SH-SY5Y (cell line): ENCODE results near the gene KRT39.

Source experiments
- GATA2 ChIP-seq: IDR thresholded peaks from 2 replicates; pipeline ENCODE4 v1.6.1; 2011; ENCODE audit warnings: mild to moderate bottlenecking, low read depth, low read length
- GATA3 ChIP-seq: IDR thresholded peaks from 2 replicates; pipeline ENCODE4 v1.6.1; 2011; ENCODE audit warnings: low read depth, mild to moderate bottlenecking, low read length, moderate library complexity

Gene KRT39

GRCh38 chr17:40942553-40942952 lies 24.2 kb downstream of the KRT39 start:
- TF ChIP-seq GATA2 (no peak), GATA3 (no peak)

- TF ChIP-seq GATA3 (no peak), GATA2 (no peak)
Observed at GRCh38 chr17:40940266-40940665, 26.5 kb downstream of the KRT39 start.

GRCh38 chr17:40938981-40939380 lies 27.8 kb downstream of the KRT39 start:
- TF ChIP-seq GATA3 (no peak), GATA2 (no peak)

- TF ChIP-seq GATA3 (no peak), GATA2 (no peak)
Observed at GRCh38 chr17:40937384-40937819, 29.3 kb downstream of the KRT39 start, which contains the start of gene KRT23. Gene KRT23, minus strand, starts transcription at chr17:40937646. Its CDS starts 1,043 bp downstream, at chr17:40936603.

- no peak for TF ChIP-seq GATA2
- no peak for TF ChIP-seq GATA3
Observed at GRCh38 chr17:40936976-40937375, 29.8 kb downstream of the KRT39 start.

GRCh38 chr17:40936437-40936971 lies 30.2 kb downstream of the KRT39 start:
- no peak for TF ChIP-seq GATA2
- no peak for TF ChIP-seq GATA3

- TF ChIP-seq GATA2 (no peak), GATA3 (no peak)
Observed at GRCh38 chr17:40935624-40936023, 31.1 kb downstream of the KRT39 start.

- TF ChIP-seq GATA3, result no peak
- no peak for TF ChIP-seq GATA2
Observed at GRCh38 chr17:40932608-40933007, 34.1 kb downstream of the KRT39 start.

GRCh38 chr17:40931311-40931710 lies 35.4 kb downstream of the KRT39 start:
- TF ChIP-seq GATA2 (no peak), GATA3 (no peak)

- TF ChIP-seq GATA2 (no peak), GATA3 (no peak)
Observed at GRCh38 chr17:40926341-40926740, 40.4 kb downstream of the KRT39 start.

GRCh38 chr17:40922239-40922638 lies 44.5 kb downstream of the KRT39 start:
- TF ChIP-seq GATA3 (no peak), GATA2 (no peak)

- TF ChIP-seq GATA3, result no peak
- no peak for TF ChIP-seq GATA2
Observed at GRCh38 chr17:40921026-40921425, 45.7 kb downstream of the KRT39 start.

- no peak for TF ChIP-seq GATA3
- no peak for TF ChIP-seq GATA2
Observed at GRCh38 chr17:40916366-40916765, 50.4 kb downstream of the KRT39 start.

GRCh38 chr17:40915721-40916256 lies 51.0 kb downstream of the KRT39 start:
- no peak for TF ChIP-seq GATA3
- no peak for TF ChIP-seq GATA2

- TF ChIP-seq GATA2 (no peak), GATA3 (no peak)
Observed at GRCh38 chr17:40915199-40915661, 51.5 kb downstream of the KRT39 start.

GRCh38 chr17:40914075-40914855 lies 52.5 kb downstream of the KRT39 start:
- no peak for TF ChIP-seq GATA2
- no peak for TF ChIP-seq GATA3
